HT1080 (cell line): ENCODE measurements around the gene GSPT1. TPM values are rescaled to one million over a fixed set of nuclear protein-coding genes. Genes with fewer than 3 reads are reported as not detected.

Experiments used
- DNase-seq: peaks from one replicate; pipeline ENCODE4 v3.0.0-alpha.2; 2015; ENCODE audit warnings: low read depth
- total RNA-seq: library from RNA; depleted of rRNA; stranded (reverse); fragments of >200 nt; shearing (Covaris generic); gene quantifications from 2 replicates; pipeline ENCODE4 v1.2.3, GENCODE V29; 2014

The GSPT1 gene
- total RNA-seq, 1 experiment from 2014 or later: 94.1 TPM

GRCh38 chr16:11913425-11914079 lies 2.2 kb downstream of the GSPT1 start:
- DNase-seq: peak; percentile 38

DNA sequence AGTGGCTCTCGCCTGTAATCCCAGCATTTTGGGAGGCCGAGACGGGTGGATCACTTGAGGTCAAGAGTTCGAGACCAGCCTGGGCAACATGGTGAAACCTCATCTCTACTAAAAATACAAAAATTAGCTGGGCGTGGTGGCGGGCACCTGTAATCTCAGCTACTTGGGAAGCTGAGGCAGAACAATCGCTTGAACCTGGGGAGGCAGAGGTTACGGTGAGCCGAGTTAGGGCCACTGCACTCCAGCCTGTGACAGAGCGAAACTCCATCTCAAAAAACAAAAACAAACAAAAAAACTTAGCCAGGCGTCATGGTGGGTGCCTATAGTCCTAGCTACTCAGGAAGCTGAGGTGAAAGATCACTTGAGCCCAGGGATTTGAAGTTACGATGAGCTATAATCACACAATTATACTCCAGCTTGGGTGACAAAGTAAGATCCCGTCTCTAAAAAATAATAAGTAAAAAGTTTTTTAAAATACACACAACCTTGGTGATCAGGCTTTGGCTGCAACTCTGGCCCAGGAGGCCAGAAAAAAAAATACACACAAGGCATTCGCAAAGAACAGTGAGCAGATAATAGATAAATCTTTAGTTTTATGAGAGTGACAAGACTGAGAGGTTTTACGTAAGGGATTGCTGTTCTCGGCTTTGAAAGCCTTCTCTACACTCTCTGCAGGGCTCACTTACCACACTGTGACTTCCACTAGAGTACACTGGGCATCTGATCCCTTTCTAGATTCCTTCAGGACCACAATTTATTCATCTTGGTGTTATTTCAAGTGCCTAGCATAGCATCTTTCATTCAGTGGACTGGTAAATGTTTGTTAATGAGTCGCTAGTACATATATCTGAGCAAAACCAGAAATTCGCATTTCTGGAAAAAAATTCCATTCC lies 5.9 kb downstream of the GSPT1 start:
- no peak for DNase-seq

- no peak for DNase-seq
Observed at GRCh38 chr16:11907160-11907970, 8.4 kb downstream of the GSPT1 start.

DNA sequence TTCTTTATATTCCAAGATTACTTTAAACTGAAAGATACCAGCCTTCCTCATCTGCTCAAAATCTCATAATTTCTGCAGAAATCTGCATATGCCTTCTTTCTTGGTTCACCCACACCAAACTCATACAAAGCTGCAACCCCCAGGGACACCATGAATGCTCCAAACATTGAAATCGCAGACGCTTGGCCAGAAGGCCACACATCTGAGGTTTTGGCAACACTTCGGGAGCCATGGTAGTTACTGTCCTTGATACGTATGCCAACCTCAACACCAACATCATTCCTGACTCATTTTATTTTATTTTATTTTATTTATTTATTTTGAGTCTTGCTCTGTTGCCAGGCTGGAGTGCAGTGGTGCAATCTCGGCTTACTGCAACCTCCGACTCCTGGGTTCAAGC lies 11.8 kb downstream of the GSPT1 start:
- no peak for DNase-seq

DNA sequence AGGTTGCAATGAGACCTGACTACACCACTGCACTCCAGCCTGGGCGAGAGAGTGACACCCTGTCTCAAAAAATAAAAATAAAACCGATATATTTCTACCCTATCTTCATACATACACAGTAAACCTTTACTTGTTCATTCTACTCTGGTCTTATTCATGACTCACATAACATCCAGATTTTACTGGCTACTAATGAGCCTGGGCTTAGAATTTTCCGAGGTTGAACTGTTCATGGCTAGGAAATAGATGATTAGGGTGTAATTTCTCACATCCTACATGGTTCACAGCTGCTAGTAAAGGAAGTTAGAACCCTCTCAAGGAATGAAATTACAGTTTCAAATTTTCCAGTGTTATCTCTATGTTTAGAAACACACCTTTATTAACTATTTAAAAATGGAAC lies 14.7 kb downstream of the GSPT1 start:
- DNase-seq: peak; percentile 5

- peak; percentile 50 for DNase-seq
Observed at GRCh38 chr16:11896486-11897176, 19.1 kb downstream of the GSPT1 start.

DNA sequence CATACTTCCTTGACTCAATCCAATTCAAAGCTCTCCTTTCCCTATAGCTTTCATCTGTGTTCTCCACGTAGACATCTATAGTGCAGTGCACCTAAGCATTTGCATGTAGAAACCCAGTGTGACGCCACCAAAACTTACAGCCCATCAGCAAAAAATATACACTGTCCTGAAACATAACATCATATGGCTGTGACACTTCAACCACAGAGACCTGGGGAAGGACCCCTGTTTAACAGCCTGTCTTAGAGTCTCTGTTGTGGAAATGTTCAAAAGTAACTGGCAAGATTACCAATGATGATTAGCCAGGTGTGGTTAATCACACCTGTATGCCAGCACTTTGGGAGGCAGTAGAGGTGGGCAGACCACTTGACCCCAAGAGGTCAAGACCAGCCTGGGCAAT lies 22.2 kb downstream of the GSPT1 start:
- DNase-seq: no peak

- no peak for DNase-seq
Observed at GRCh38 chr16:11892761-11893160, 23.0 kb downstream of the GSPT1 start.

DNA sequence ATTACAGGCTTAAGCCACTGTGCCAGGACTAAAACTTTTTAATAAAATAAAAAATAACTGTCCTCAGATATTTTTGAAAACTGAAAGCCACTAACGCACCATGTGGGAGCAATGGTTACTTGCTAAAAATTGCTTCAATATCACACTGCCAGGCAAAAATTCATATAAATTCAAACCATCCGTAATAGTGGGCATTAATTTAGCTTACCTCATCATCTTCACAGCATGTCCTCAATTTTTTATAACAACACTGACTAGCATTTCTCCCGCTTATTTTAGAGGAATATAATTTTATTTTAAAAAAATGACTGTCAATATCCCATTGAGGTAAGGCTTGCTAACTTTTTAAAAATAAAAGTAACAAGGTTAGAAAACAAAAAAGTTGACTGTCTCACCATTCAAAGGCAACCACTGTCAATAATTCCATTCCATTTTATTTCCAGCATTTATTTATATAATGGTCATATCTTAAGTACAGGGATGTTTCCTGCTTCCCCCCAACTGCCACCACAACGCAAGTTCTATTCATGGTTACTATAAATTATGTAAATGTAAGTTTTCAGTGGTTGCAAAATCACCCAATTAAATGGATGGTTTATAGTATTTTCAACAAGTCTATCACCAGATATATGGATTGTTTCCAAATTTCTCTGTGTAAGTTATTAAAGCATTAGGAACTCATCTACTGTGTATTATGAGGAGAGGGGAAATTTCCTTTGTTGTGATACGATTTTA lies 25.4 kb downstream of the GSPT1 start:
- DNase-seq: no peak

GRCh38 chr16:11886881-11887280 lies 28.9 kb downstream of the GSPT1 start:
- DNase-seq: no peak

GRCh38 chr16:11884035-11884434 lies 31.7 kb downstream of the GSPT1 start:
- DNase-seq: no peak

DNA sequence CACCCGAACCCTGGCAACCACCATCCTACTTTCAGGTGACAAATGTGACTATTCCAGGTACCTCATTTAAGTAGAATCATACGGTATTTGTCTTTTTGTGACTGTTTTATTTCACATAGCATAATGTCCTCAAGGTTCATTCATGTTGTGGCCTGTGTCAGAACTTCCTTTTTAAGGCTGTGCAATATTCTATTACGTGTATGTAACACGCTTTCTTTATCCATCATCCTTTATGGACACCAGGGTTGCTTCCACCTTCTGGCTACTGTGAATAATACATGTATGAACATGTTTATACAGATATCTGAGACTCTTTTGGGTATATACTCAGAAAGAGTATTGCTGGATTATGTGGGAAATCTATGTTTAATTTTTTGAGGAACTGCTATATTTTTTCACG lies 35.7 kb downstream of the GSPT1 start:
- no peak for DNase-seq

GRCh38 chr16:11877374-11877773 lies 38.4 kb downstream of the GSPT1 start:
- DNase-seq: no peak

DNA sequence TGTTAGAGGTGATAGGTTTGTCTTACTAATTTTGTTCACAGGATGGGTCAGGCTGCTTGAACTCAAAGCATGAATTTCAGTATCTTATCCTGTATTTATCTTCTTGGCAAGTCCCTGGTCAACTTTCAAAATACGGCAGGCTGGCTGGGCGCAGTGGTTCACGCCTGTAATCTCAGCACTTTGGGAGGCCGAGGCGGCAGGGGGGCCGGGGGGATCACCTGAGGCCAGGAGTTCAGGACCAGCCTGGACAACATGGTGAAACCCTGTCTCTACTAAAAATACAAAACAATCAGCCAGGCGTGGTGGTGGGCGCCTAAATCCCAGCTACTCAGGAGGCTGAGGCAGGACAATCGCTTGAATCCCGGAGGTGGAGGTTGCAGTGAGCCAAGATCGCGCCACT lies 39.5 kb downstream of the GSPT1 start:
- no peak for DNase-seq

- no peak for DNase-seq
Observed at GRCh38 chr16:11875721-11876120, 40.0 kb downstream of the GSPT1 start.

DNA sequence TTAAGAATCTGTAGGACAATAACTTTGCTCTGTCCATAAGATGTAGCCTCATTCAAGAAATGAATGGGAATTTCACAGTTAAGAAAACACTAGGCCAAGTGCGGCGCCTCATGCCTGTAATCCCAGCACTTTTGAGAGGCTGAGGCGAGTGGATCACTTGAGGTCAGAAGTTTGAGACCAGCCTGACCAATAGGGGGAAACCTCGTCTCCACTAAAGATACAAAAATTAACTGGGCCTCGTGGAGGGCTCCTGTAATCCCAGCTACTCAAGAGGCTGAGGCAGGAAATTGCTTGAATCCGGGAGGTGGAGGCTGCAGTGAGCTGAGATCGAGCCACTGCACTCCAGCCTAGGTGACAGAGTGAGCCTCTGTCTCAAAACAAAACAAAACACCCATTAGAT lies 44.6 kb downstream of the GSPT1 start:
- peak; percentile 48 for DNase-seq

DNA sequence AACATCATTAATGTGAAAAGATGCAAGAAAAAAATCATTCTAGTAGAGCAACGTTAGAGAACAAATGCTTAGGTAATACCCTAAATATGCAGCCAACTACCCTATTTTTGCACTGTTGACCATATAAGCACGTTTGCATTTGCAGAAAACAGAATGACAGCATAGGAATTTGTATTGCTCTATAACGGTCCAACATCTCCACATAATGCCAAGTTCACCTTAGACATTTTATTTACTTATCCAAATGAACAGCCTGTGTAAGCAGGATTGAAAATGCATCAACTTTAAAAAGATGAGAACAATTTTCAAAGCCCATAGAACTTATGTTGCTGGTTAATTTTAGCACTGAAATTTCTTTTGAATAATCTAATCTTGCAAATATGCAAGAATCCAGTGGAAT lies 45.4 kb downstream of the GSPT1 start:
- DNase-seq: no peak

GRCh38 chr16:11869353-11870228 lies 46.2 kb downstream of the GSPT1 start:
- no peak for DNase-seq

GRCh38 chr16:11868412-11868980 lies 47.3 kb downstream of the GSPT1 start:
- no peak for DNase-seq
